ENCODE measurements around the gene TPM2. TPM values are rescaled to one million over a fixed set of nuclear protein-coding genes. Genes with fewer than 3 reads are reported as not detected.

TPM2 gene
- total and polyA plus RNA-seq, 9 of the 15 experiments (the other 6 are each of a cell fraction or from before 2014, with no cell fraction given) = 0.28 to 16.1 (median 4.5) TPM

GRCh38 chr9:35705836-35706430, 16.2 kb upstream of the TPM2 start:
- Histone ChIP-seq H3K36me3 (ENCODE audit: control insufficient read depth, insufficient read depth, low read length) (peaks cover 92% of the 10 kb centered on the region), H3K4me3 (no peak overlapping the region), H2AFZ (ENCODE audit: low read depth, low read length) (no peak overlapping the region), H3K9me3 (replicated peaks; ENCODE audit: control insufficient read depth, insufficient read depth, low read depth, low read length) (no peaks in the 10 kb centered on the region), H3K4me1 (replicated peaks in 1 of 2; ENCODE audit: control insufficient read depth in 2 of 2, insufficient read depth in 2 of 2, low read length in 2 of 2) (no peaks in the 10 kb centered on the region), H4K20me1 (replicated peaks; ENCODE audit: control insufficient read depth, insufficient read depth, low read length) (no peaks in the 10 kb centered on the region), H3K27me3 (ENCODE audit: control insufficient read depth in 2 of 2, insufficient read depth in 2 of 2, low read length in 2 of 2) (no peaks in the 10 kb centered on the region), H3K79me2 (ENCODE audit: control insufficient read depth, insufficient read depth, low read length) (no peaks in the 10 kb centered on the region), H3K9me1 (ENCODE audit: control insufficient read depth, insufficient read depth, low read length) (peaks cover 3% of the 10 kb centered on the region), H3K27ac (ENCODE audit: extremely low read depth, low read depth, low read length) (no peak overlapping the region), H3K9ac (ENCODE audit: insufficient read depth in 1 of 2, low read depth in 2 of 2, low read length in 2 of 2) (no peak overlapping the region), H3K4me2 (ENCODE audit: insufficient read depth, low read length) (no peak overlapping the region)
- CTCF ChIA-PET (ENCODE audit: low intra/inter-chr PET ratio) = no interaction called here
- no peak for FAIRE-seq
- TSS peak; percentile 51 for BruUV-seq (replicated peaks)
- in situ Hi-C loops (cut with MboI) (no loop called here), intact Hi-C loops (cut with micrococcal nuclease) (no loop called here)
- DNase-seq (ENCODE audit: extremely low read depth in 1 of 4, low spot score in 3 of 4) = no peak
- POLR2A ChIA-PET = interaction anchor here (0.6 to 1.7 kb wide), 9 partner anchors 8 to 30 kb away, joined by 3 to 6 read pairs (median 3); partner anchors contain the start of gene TPM2
- 92% methylated on average over 6 of the region's 7 CpGs for WGBS (ENCODE audit: insufficient coverage, low coverage, missing lambda C conversion rate)
- ATAC-seq = no peak
- TF ChIP-seq BHLHE40 (IDR thresholded peaks at IDR 0.05; ENCODE audit: low read length) = no peak
- TF ChIP-seq KLF6 (CRISPR knock-in tag; IDR thresholded peaks at IDR 0.05; ENCODE audit: borderline replicate concordance) = no peak
- no peak for TF ChIP-seq NEUROD1 (IDR thresholded peaks at IDR 0.05; ENCODE audit: borderline replicate concordance, low read depth, low read length, partially characterized antibody)
- no peak for TF ChIP-seq CBX5 (IDR thresholded peaks at IDR 0.05; ENCODE audit: borderline replicate concordance, low read depth)
- no peak for TF ChIP-seq TAF15 (IDR thresholded peaks at IDR 0.05; ENCODE audit: low read depth, low read length)
- no peak for TF ChIP-seq ZBTB40 (IDR thresholded peaks at IDR 0.05)
- TF ChIP-seq ZBTB40 (CRISPR knock-in tag; IDR thresholded peaks at IDR 0.05) = no peak
- no peak for TF ChIP-seq MED1 (CRISPR knock-in tag; IDR thresholded peaks at IDR 0.05; ENCODE audit: borderline replicate concordance)
- TF ChIP-seq HDGF (IDR thresholded peaks at IDR 0.05) = no peak
- TF ChIP-seq ZNF280A (IDR thresholded peaks at IDR 0.05; ENCODE audit: low read depth, partially characterized antibody) = no peak
- no peak for TF ChIP-seq FOXA3 (CRISPR knock-in tag; conservative IDR thresholded peaks at IDR 0.05 in 1 of 2, IDR thresholded peaks at IDR 0.05 in 1 of 2)
- TF ChIP-seq CBX3 (IDR thresholded peaks at IDR 0.05; ENCODE audit: borderline replicate concordance in 1 of 2, low read length in 2 of 2) = no peak
